GM23338 (cell line): ENCODE measurements around the gene FRAS1. TPM values are rescaled to one million over a fixed set of nuclear protein-coding genes. Genes with fewer than 3 reads are reported as not detected.

ENCODE experiments used
- ATAC-seq: fragments of 200-7000 bp; cut with Tn5 transposase; 3 replicates; pipeline ENCODE4 v1.9.1; 2020
- DNase-seq: peaks from one replicate; pipeline ENCODE4 v3.0.0-alpha.2; 2015; ENCODE audit warnings: low spot score
- H2AFZ ChIP-seq: fragments of 200-600 bp; sonication (generic); 2 replicates; pipeline ENCODE4 v1.8.0; 2016; ENCODE audit warnings: antibody characterized with exemption, mild to moderate bottlenecking, moderate library complexity
- H3F3A ChIP-seq: fragments of 200-600 bp; sonication (generic); replicated peaks from 2 replicates; pipeline ENCODE4 v1.8.0; 2017; ENCODE audit warnings: antibody characterized with exemption, mixed run types, low read depth
- H3K27ac ChIP-seq: fragments of 200-600 bp; sonication (generic); 2 replicates; pipeline ENCODE4 v1.6.1; 2016; ENCODE audit warnings: low read depth
- H3K27me3 ChIP-seq: fragments of 200-600 bp; sonication (generic); 2 replicates; pipeline ENCODE4 v1.8.0; 2016; ENCODE audit warnings: mild to moderate bottlenecking, mixed run types, moderate library complexity; ENCODE audit not compliant: insufficient read depth
- H3K36me3 ChIP-seq: fragments of 200-600 bp; sonication (generic); 2 replicates; pipeline ENCODE4 v1.8.0; 2016; ENCODE audit warnings: mild to moderate bottlenecking; ENCODE audit not compliant: insufficient read depth
- H3K4me1 ChIP-seq: fragments of 200-600 bp; sonication (generic); 2 replicates; pipeline ENCODE4 v1.8.0; 2016; ENCODE audit warnings: mild to moderate bottlenecking, moderate library complexity; ENCODE audit not compliant: insufficient read depth
- H3K4me2 ChIP-seq: fragments of 200-600 bp; sonication (generic); 2 replicates; pipeline ENCODE4 v1.7.1; 2017; ENCODE audit warnings: mixed run types
- H3K4me3 ChIP-seq: fragments of 200-600 bp; sonication (generic); 2 replicates; pipeline ENCODE4 v1.6.1; 2016; ENCODE audit warnings: mixed run types
- H3K79me2 ChIP-seq: fragments of 200-600 bp; sonication (generic); replicated peaks from 2 replicates; pipeline ENCODE4 v1.8.0; 2017; ENCODE audit warnings: mild to moderate bottlenecking; ENCODE audit not compliant: insufficient read depth
- H3K9me2 ChIP-seq: fragments of 200-600 bp; sonication (generic); 2 replicates; pipeline ENCODE4 v1.8.0; 2017; ENCODE audit not compliant: insufficient read depth
- H4K20me1 ChIP-seq: fragments of 200-600 bp; sonication (generic); replicated peaks from 2 replicates; pipeline ENCODE4 v1.8.0; 2017; ENCODE audit warnings: mild to moderate bottlenecking; ENCODE audit not compliant: insufficient read depth
- H3K27ac Mint-ChIP-seq: 2 replicates; pipeline ENCODE4 v1.8.0; 2020; ENCODE audit warnings: inconsistent platforms, mild to moderate bottlenecking, moderate library complexity, mixed read lengths
- H3K27me3 Mint-ChIP-seq: 3 replicates; pipeline ENCODE4 v1.8.0; 2022; ENCODE audit warnings: low read depth, mild to moderate bottlenecking, moderate library complexity, mixed read lengths, inconsistent platforms; ENCODE audit not compliant: insufficient read depth, poor library complexity
- H3K36me3 Mint-ChIP-seq: 3 replicates; pipeline ENCODE4 v1.8.0; 2021; ENCODE audit warnings: low read depth, mild to moderate bottlenecking, inconsistent platforms, moderate library complexity, mixed read lengths
- H3K4me1 Mint-ChIP-seq: 3 replicates; pipeline ENCODE4 v1.8.0; 2020; ENCODE audit warnings: mild to moderate bottlenecking, inconsistent platforms, mixed read lengths
- H3K4me3 Mint-ChIP-seq: 3 replicates; pipeline ENCODE4 v1.8.0; 2021; ENCODE audit warnings: moderate library complexity, mild to moderate bottlenecking, inconsistent platforms, mixed read lengths
- H3K9me3 Mint-ChIP-seq: 3 replicates; pipeline ENCODE4 v1.8.0; 2020; ENCODE audit warnings: moderate library complexity, mild to moderate bottlenecking, inconsistent platforms, mixed read lengths
- EZH2phosphoT487 ChIP-seq: fragments of 200-600 bp; sonication (generic); IDR thresholded peaks from one replicate; pipeline ENCODE4 v1.8.1; 2018; ENCODE audit warnings: antibody characterized with exemption; ENCODE audit not compliant: unreplicated experiment
- JUNB ChIP-seq: IDR thresholded peaks from one replicate; pipeline ENCODE4 v1.6.1; 2016; ENCODE audit warnings: antibody characterized with exemption; ENCODE audit not compliant: unreplicated experiment
- NANOG ChIP-seq: IDR thresholded peaks from 2 replicates; pipeline ENCODE4 v1.6.1; 2016; ENCODE audit warnings: antibody characterized with exemption, borderline replicate concordance
- POLR2AphosphoS5 ChIP-seq: IDR thresholded peaks from 2 replicates; pipeline ENCODE4 v1.6.1; 2016; ENCODE audit warnings: antibody characterized with exemption, low read depth
- STAT1 ChIP-seq: IDR thresholded peaks from one replicate; pipeline ENCODE4 v1.6.1; 2016; ENCODE audit warnings: antibody characterized with exemption; ENCODE audit not compliant: unreplicated experiment
- ZNF114 ChIP-seq: fragments of 250-450 bp; sonication (Bioruptor Pico); IDR thresholded peaks from 2 replicates; pipeline ENCODE4 v1.5.0; 2020; ENCODE audit warnings: mild to moderate bottlenecking, moderate library complexity
- ZNF331 ChIP-seq: fragments of 250-450 bp; sonication (Bioruptor Pico); IDR thresholded peaks from 2 replicates; pipeline ENCODE4 v1.5.0; 2020; ENCODE audit warnings: low read depth, mild to moderate bottlenecking, moderate library complexity
- ZNF462 ChIP-seq: fragments of 250-450 bp; sonication (Bioruptor Pico); IDR thresholded peaks from 2 replicates; pipeline ENCODE4 v1.5.0; 2020; ENCODE audit warnings: mild to moderate bottlenecking, moderate library complexity
- polyA plus RNA-seq: library from polyadenylated mRNA; unstranded; fragments of >200 nt; fragmentation: Nextera tagmentation; extraction: Ambion mirVana; gene quantifications from 2 replicates; pipeline ENCODE4 v1.2.1, GENCODE V29; 2016
- total RNA-seq: library from RNA; depleted of rRNA; stranded (reverse); fragments of >200 nt; shearing (Covaris generic); gene quantifications from 2 replicates; pipeline ENCODE4 v1.2.3, GENCODE V29; 2014
- TF ChIP-seq, protein P1 (sequence below): IDR thresholded peaks from 2 replicates; pipeline ENCODE4 v1.6.1; 2016; ENCODE audit warnings: antibody characterized with exemption
- TF ChIP-seq, protein P2 (sequence below), 2 experiments: fragments of 200-600 bp in 1 of 2; sonication (generic) in 1 of 2; conservative IDR thresholded peaks; 2 replicates each; pipeline versions ENCODE4 v1.5.1 to v1.6.1; 2016 to 2017; ENCODE audit warnings: antibody characterized with exemption in 2 of 2, low read depth in 2 of 2, mild to moderate bottlenecking in 2 of 2, moderate library complexity in 1 of 2

The FRAS1 gene
- total and polyA plus RNA-seq, 2 experiments from 2014 or later = 12.4 to 108 TPM

- Histone ChIP-seq H4K20me1 (peaks cover 4% of the 10 kb centered on the region; the same call in 1 of the 2 replicates), H2AFZ (no peak overlapping the region), H3K27me3 (no peaks in the 10 kb centered on the region), H3K9me2 (0 out of 2 replicates have a peak, but pooled peaks cover 4% of the 10 kb centered on the region), H3F3A (no peaks in the 10 kb centered on the region), H3K27ac (no peak overlapping the region), H3K36me3 (peaks cover 26% of the 10 kb centered on the region), H3K4me3 (no peak overlapping the region), H3K4me2 (no peak overlapping the region), H3K79me2 (no peaks in the 10 kb centered on the region), H3K4me1 (peaks cover 13% of the 10 kb centered on the region; the same call in 1 of the 2 replicates)
- H3K4me3 Mint-ChIP-seq = no peak overlapping the region
- DNase-seq (no peak), ATAC-seq (peak; percentile 17; the same call in 1 of the 3 replicates)
- peaks cover 6% of the 10 kb centered on the region for H3K27me3 Mint-ChIP-seq
- peaks cover 20% of the 10 kb centered on the region for H3K4me1 Mint-ChIP-seq
- H3K9me3 Mint-ChIP-seq = no peaks in the 10 kb centered on the region
- H3K27ac Mint-ChIP-seq = no peak overlapping the region
- H3K36me3 Mint-ChIP-seq = peaks cover 60% of the 10 kb centered on the region
- TF ChIP-seq JUNB (no peak), ZNF114 (CRISPR knock-in tag) (no peak), POLR2AphosphoS5 (no peak), STAT1 (no peak), ZNF462 (CRISPR knock-in tag) (no peak), NANOG (no peak), ZNF331 (CRISPR knock-in tag) (no peak), EZH2phosphoT487 (no peak)
- TF ChIP-seq, protein P1, sequence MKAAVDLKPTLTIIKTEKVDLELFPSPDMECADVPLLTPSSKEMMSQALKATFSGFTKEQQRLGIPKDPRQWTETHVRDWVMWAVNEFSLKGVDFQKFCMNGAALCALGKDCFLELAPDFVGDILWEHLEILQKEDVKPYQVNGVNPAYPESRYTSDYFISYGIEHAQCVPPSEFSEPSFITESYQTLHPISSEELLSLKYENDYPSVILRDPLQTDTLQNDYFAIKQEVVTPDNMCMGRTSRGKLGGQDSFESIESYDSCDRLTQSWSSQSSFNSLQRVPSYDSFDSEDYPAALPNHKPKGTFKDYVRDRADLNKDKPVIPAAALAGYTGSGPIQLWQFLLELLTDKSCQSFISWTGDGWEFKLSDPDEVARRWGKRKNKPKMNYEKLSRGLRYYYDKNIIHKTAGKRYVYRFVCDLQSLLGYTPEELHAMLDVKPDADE = no peak
- TF ChIP-seq, protein P2, sequence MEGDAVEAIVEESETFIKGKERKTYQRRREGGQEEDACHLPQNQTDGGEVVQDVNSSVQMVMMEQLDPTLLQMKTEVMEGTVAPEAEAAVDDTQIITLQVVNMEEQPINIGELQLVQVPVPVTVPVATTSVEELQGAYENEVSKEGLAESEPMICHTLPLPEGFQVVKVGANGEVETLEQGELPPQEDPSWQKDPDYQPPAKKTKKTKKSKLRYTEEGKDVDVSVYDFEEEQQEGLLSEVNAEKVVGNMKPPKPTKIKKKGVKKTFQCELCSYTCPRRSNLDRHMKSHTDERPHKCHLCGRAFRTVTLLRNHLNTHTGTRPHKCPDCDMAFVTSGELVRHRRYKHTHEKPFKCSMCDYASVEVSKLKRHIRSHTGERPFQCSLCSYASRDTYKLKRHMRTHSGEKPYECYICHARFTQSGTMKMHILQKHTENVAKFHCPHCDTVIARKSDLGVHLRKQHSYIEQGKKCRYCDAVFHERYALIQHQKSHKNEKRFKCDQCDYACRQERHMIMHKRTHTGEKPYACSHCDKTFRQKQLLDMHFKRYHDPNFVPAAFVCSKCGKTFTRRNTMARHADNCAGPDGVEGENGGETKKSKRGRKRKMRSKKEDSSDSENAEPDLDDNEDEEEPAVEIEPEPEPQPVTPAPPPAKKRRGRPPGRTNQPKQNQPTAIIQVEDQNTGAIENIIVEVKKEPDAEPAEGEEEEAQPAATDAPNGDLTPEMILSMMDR (conservative IDR thresholded peaks at IDR 0.05; ENCODE audit: low read depth in 2 of 2) = no peak
Observed at GRCh38 chr4:78418406-78418805, 361.3 kb downstream of the FRAS1 start.
